Parathyroid adenoma (tissue), 2 donors: Measurements from ENCODE around the gene STK11IP.

Experiments used
- H2AFZ ChIP-seq: fragments of 300-600 bp; sonication (generic); one replicate; pipeline ENCODE4 v1.7.0; 2017; ENCODE audit warnings: antibody characterized with exemption, mild to moderate bottlenecking
- H3K27ac ChIP-seq: fragments of 300-600 bp; sonication (generic); one replicate; pipeline ENCODE4 v1.7.0; 2017
- H3K27me3 ChIP-seq: fragments of 300-600 bp; sonication (generic); one replicate; pipeline ENCODE4 v1.7.0; 2017; ENCODE audit warnings: low read length; ENCODE audit not compliant: control insufficient read depth, insufficient read depth
- H3K36me3 ChIP-seq: fragments of 300-600 bp; sonication (generic); one replicate; pipeline ENCODE4 v1.7.0; 2017; ENCODE audit warnings: low read length; ENCODE audit not compliant: control insufficient read depth, insufficient read depth
- H3K4me1 ChIP-seq: fragments of 300-600 bp; sonication (generic); one replicate; pipeline ENCODE4 v1.7.0; 2017; ENCODE audit warnings: control low read depth
- H3K4me2 ChIP-seq: fragments of 300-600 bp; sonication (generic); one replicate; pipeline ENCODE4 v1.7.0; 2017; ENCODE audit warnings: low read length
- H3K4me3 ChIP-seq: fragments of 300-600 bp; sonication (generic); one replicate; pipeline ENCODE4 v1.7.0; 2017; ENCODE audit warnings: low read depth, low read length
- H3K79me2 ChIP-seq: fragments of 300-600 bp; sonication (generic); one replicate; pipeline ENCODE4 v1.7.0; 2017; ENCODE audit warnings: control low read depth
- H3K9ac ChIP-seq: fragments of 300-600 bp; sonication (generic); one replicate; pipeline ENCODE4 v1.7.0; 2017; ENCODE audit warnings: mild to moderate bottlenecking
- H3K9me3 ChIP-seq: fragments of 300-600 bp; sonication (generic); one replicate; pipeline ENCODE4 v1.7.0; 2017; ENCODE audit warnings: low read length; ENCODE audit not compliant: control insufficient read depth
- CTCF ChIP-seq: fragments of 300-600 bp; sonication (generic); IDR thresholded peaks from one replicate; pipeline ENCODE4 v1.7.0; 2017; ENCODE audit warnings: antibody characterized with exemption, mild to moderate bottlenecking
- donor health status: primary hyperparathyroidism.

Gene STK11IP

GRCh38 chr2:219627103-219628100, 29.7 kb downstream of the STK11IP start, which contains the start of gene SLC4A3:
Gene SLC4A3 (plus strand): TSS chr2:219627630. CDS start chr2:219627993, 363 bp downstream.
- peak; percentile 27 for TF ChIP-seq CTCF
- peak within 1 kb of the TSS; percentile 98 for H2AFZ ChIP-seq
- no peaks in the 10 kb centered on the region for H3K27me3 ChIP-seq
- H3K9ac ChIP-seq, result no peak within 1 kb of the TSS
- peaks cover 4% of the 10 kb centered on the region for H3K4me1 ChIP-seq
- peak within 1 kb of the TSS; percentile 90 for H3K4me2 ChIP-seq
- peak within 1 kb of the TSS; percentile 76 for H3K4me3 ChIP-seq
- H3K9me3 ChIP-seq, result no peaks in the 10 kb centered on the region
- no peaks in the 10 kb centered on the region for H3K36me3 ChIP-seq
- no peaks in the 10 kb centered on the region for H3K79me2 ChIP-seq
- H3K27ac ChIP-seq, result no peak within 1 kb of the TSS

- H3K36me3 ChIP-seq, result no peaks in the 10 kb centered on the region
- no peaks in the 10 kb centered on the region for H3K27me3 ChIP-seq
- peak overlapping the region; percentile 84 for H3K4me2 ChIP-seq
- H2AFZ ChIP-seq, result peak overlapping the region; percentile 78
- no peak for TF ChIP-seq CTCF
- peaks cover 4% of the 10 kb centered on the region for H3K4me1 ChIP-seq
- H3K4me3 ChIP-seq, result peak overlapping the region; percentile 76
- H3K9me3 ChIP-seq, result no peaks in the 10 kb centered on the region
- no peak overlapping the region for H3K27ac ChIP-seq
- H3K79me2 ChIP-seq, result no peaks in the 10 kb centered on the region
- no peak overlapping the region for H3K9ac ChIP-seq
These were observed 30.8 kb downstream of the STK11IP start for GRCh38 chr2:219628235-219628985.

- Histone ChIP-seq H3K79me2 (no peaks in the 10 kb centered on the region), H2AFZ (no peak overlapping the region), H3K36me3 (no peaks in the 10 kb centered on the region), H3K9me3 (no peaks in the 10 kb centered on the region), H3K4me2 (no peak overlapping the region), H3K4me1 (peaks cover 4% of the 10 kb centered on the region), H3K9ac (no peak overlapping the region), H3K27ac (no peak overlapping the region), H3K27me3 (no peaks in the 10 kb centered on the region), H3K4me3 (no peak overlapping the region)
- TF ChIP-seq CTCF, result no peak
These were observed 31.6 kb downstream of the STK11IP start for GRCh38 chr2:219628986-219629901.

GRCh38 chr2:219629976-219630695, 32.5 kb downstream of the STK11IP start:
- H3K36me3 ChIP-seq, result no peaks in the 10 kb centered on the region
- H3K4me1 ChIP-seq, result peaks cover 4% of the 10 kb centered on the region
- TF ChIP-seq CTCF, result no peak
- no peaks in the 10 kb centered on the region for H3K27me3 ChIP-seq
- H3K9ac ChIP-seq, result no peak overlapping the region
- no peak overlapping the region for H2AFZ ChIP-seq
- no peak overlapping the region for H3K4me3 ChIP-seq
- H3K79me2 ChIP-seq, result no peaks in the 10 kb centered on the region
- no peak overlapping the region for H3K27ac ChIP-seq
- H3K4me2 ChIP-seq, result no peak overlapping the region
- no peaks in the 10 kb centered on the region for H3K9me3 ChIP-seq
